Pons (tissue), 1 donor: ENCODE results near the gene SARNP.

ENCODE experiments used
- DNase-seq: peaks from one replicate; pipeline ENCODE4 v3.0.0-alpha.2; 2016; ENCODE audit warnings: low spot score

The SARNP gene

DNA sequence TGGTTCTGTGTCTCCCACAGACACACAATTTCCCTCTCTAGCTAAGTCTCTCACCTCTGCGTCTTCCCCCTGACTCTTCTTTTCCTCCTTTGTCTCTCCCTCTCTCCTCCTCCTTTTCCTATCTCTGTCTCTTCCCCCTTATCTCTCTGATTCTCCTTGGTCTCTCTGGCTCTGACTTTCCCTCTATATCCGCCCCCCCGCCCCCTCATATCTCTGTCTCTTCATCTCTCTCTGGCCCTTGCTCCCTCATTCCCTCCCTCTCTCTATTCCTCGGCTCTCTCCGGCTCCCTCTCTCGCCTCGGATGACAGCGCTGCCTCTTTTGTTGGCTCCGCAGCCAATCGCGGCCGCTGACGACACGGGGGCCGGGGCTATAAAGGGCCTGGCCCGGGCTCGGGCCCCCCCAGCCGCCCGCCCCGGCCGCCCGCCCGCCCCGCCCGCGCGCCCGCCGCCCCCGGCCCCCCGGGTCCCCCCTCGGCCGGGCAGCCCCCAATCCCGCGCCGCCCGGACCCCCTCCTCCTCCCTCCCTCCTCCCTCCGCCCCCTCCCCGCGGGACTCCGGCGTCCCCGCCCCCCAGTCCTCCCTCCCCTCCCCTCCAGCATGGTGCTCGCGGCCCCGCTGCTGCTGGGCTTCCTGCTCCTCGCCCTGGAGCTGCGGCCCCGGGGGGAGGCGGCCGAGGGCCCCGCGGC lies 74.7 kb downstream of the SARNP start, which contains the start of gene GDF11:
TSS of gene GDF11 (plus strand) at position 404 of the 687 bp plus-strand sequence. CDS start at position 599, 195 bp downstream.
- peak; percentile 79 for DNase-seq

- no peak for DNase-seq
These were observed 75.4 kb downstream of the SARNP start for GRCh38 chr12:55741931-55742680.

DNA sequence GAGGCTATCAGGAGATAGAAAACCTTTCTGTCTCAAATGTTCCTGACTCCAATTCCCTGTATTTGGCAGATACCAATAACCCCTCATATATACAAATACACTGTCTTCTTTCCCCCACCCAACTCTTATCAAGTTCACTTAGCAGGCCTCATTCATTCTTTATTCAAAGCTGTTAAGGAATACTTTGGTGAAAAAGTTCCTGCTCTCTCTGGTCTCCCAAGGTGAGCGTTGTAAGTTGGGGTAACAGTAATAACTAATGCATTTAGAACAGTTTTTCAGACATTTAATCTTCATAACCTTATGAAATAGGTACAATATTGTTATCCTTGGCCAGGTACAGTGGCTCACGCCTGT lies 78.5 kb downstream of the SARNP start:
- DNase-seq, result no peak

DNA sequence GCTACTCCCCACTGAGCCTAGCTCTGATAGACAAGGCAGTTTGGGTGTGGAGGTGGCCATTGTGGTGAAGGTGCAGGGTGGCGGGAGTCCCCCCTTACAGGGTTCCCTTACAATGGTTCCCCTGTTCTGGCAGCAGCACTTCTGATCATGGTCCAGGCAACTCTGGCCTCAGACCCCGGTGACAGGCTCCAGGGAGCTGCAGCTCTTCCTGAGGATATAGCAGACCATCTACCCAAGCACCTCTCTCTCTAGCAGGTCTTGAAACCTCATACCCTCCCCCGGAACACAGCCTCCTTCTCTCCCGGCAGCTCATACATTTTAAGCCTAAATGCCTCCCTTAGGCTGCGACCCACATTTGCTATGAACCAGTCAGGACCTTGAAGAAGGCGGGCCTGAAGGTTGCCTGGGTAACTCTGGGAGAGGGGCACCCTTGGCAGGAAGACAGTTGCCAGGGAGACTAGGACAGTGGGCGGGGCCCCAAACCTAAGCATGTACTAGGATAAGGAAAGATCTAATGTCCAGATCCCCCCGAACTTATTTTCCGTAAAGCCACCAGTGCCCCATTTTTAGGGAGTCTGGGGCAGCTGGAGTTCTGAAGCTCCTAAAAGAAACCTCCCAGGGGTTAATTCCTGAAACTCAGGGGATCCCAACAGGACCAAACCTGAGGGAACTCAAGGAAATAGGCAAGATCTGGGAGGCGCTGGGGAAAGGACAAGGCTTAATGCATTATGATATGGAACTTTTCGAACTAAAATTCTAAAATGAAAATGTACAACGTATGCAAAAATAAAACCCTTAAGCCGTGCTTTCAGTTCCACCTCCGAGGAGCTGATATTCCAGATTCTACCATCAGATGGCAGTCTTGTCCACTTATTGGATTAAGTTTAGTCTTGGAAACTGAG lies 79.2 kb downstream of the SARNP start:
- peak; percentile 96 for DNase-seq

- no peak for DNase-seq
These were observed 79.9 kb downstream of the SARNP start for GRCh38 chr12:55737581-55738122.

GRCh38 chr12:55736780-55737580 lies 80.5 kb downstream of the SARNP start:
- DNase-seq, result peak; percentile 79

GRCh38 chr12:55736076-55736475 lies 81.4 kb downstream of the SARNP start:
- DNase-seq, result no peak

DNA sequence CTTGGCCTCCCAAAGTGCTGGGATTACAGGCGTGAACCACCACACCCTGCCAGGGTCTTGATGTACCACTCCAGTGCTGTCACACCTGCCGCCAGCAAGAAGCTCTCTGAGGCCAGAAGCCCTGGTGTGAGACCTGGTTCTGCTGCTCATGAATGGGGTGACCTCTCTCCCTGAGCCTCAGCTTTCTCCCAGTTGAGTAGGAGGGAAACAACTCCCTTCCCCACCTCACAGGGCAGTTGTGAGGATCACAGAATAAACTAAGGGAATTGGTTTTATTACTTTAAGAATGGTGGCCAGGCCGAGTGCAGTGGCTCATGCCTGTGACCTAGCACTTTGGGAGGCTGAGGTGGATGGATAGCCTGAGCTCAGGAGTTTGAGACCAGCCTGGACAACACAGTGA lies 82.9 kb downstream of the SARNP start:
- no peak for DNase-seq

DNA sequence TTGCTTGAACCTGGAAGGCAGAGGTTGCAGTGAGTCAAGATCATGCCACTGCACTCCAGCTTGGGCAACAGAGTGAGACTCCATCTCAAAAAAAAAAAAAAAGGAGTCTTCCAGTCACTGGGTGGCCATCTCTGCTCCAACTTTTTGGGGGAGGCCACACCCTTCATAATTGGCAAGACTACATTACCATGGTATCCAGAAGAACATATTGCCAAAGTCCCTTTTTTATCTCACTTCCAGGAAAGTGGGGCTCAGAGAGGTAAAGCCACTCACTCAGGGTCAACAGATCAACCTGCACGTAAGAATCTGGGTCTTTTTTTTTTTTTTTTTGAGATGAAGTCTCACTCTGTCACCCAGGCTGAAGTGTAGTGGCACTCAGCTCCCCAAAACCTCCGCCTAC lies 83.7 kb downstream of the SARNP start:
- no peak for DNase-seq

DNA sequence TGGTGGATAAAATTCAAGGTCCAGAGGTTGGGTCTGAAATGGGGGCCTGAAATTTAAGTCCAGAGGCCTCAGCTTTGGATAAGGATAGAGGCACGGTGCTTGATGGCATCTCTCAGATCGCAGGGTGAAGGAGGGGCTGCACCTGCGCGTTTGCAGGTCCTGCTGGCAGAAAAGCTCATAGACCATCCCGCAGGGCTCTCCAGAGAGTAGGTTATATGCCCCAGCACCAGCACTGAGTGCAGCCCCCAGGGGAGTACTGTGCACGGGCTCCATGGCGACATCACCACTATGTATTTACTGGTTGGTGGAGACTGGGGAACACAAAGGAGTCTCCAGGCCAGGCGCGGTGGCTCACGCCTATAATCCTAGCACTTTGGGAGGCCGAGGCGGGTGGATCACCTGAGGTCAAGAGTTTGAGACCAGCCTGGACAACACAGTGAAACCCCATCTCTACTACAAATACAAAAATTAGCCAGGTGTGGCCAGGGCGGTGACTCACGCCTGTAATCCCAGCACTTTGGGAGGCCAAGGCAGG lies 84.4 kb downstream of the SARNP start:
- DNase-seq, result no peak

GRCh38 chr12:55732288-55732687 lies 85.2 kb downstream of the SARNP start:
- no peak for DNase-seq

DNA sequence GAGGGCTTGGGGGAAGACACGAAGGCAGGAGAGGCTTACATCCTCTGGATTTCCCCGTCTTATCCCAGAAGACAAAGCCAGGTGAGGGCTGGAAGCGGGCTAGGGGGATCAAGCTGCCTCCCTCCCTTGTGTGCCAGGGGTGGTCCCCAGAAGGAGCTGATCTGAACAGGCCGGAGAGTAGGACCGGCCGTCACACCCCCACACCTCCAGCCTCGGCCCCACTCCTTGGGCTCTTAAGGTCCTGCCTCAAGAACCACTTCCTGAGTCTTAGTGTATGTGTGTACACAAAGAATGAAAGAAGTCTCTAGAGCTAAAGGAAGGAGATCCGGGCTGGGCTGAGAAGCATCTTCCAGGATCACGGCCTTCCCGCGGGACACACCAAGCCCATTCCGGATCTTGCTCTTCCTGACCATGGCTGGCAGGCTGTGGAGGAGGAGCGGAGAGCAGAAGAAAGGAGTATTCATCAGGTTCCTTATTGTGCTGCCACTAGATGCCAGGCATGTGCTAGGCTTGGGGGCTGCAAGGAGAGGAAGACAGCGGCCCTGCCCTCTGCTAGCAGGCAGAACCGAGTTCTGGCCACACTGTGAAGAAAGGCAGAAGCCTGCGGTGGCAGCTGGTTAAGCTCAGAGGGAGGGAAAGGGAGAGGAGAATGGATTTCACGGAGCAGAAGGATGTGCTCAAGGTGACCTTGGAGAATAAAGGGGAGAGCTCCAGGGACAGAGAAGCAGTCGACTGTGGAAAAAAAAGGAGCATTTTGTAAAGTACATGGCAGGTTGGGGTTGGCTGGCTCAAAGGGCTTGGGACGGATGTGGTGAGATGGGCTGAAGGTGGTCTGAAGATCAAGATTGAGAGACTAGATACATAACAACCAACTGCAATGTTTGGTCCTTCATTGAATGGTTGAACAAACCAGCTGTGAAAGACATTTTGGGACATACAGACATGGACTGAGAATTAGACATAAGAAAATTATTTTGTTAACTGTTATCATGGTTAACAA lies 87.4 kb downstream of the SARNP start:
- DNase-seq, result peak; percentile 90

GRCh38 chr12:55728939-55729818 lies 88.3 kb downstream of the SARNP start, which contains the start of gene CD63:
CD63 (minus strand) TSS chr12:55729009; CDS start chr12:55728341, 668 bp downstream.
- DNase-seq, result peak; percentile 98

DNA sequence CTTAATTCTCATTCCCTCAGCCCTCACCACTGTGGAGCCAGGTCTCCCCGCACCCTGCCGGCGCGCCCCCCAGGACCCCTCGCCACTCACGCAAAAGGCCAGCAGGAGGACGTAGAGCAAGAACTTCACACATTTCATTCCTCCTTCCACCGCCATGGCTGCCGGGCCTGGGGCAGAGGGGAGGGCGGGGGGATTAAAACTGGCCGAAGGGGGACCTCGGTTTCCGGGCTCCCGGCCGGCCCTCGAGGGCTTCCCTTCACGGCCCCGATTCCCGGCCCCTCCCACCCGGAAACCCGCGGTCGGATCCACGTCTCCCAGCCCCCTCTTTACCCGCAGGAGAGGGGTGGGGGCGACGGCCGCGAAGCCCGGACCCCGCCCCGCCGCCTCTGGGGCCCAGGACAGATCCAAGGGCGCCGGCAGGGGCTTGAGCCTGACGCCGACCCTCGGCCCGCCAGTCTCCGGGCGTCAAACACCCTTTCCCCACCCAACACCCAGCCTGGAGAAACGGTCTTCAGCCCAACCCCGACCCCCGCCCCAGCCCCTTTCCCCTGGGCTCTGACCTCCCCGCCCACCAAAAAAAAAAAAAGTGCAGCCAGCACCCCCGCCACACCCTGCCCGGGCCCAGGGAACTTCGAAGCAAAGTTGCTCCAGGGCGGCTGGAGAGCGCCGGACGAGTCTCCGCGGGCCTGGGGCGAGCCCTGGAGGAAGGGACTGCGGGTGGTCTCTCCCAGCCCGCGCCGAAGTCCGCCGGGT lies 89.2 kb downstream of the SARNP start:
- DNase-seq, result no peak

- DNase-seq, result no peak
These were observed 89.8 kb downstream of the SARNP start for GRCh38 chr12:55727643-55728185.

GRCh38 chr12:55726971-55727370 lies 90.6 kb downstream of the SARNP start:
- no peak for DNase-seq

GRCh38 chr12:55725556-55725955 lies 92.0 kb downstream of the SARNP start:
- DNase-seq, result no peak

DNA sequence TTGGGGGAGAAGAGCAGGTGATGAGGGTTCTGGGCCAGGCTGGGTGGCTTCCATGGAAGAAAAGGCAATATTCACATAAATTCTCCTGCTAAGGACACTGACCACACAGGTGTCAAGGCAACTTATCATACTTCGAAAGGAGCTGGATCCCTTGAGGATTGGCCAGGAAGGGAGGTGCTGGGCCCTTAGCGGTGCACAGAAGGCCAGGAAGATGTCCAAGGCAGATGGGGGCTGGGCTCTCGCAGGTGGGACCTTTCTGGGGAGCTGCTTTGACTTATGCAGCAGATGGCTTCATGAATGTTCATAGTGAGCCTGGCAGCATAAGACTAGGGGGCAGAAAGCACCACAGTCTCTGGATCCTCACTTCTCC lies 92.6 kb downstream of the SARNP start:
- DNase-seq, result no peak
